Endothelial cell (in vitro differentiated cells): ENCODE measurements around the gene CUBN. TPM values are rescaled to one million over a fixed set of nuclear protein-coding genes. Genes with fewer than 3 reads are reported as not detected.

ENCODE experiments used
- DNase-seq: peaks from one replicate; pipeline ENCODE4 v3.0.0; 2021; ENCODE audit warnings: low spot score
- H3K27ac Mint-ChIP-seq: one replicate; pipeline ENCODE4 v1.8.0; 2021; ENCODE audit warnings: mixed read lengths, inconsistent platforms; ENCODE audit not compliant: unreplicated experiment
- H3K27me3 Mint-ChIP-seq: one replicate; pipeline ENCODE4 v1.8.0; 2021; ENCODE audit warnings: mild to moderate bottlenecking, moderate library complexity, mixed read lengths, inconsistent platforms; ENCODE audit not compliant: unreplicated experiment
- H3K36me3 Mint-ChIP-seq: one replicate; pipeline ENCODE4 v1.8.0; 2021; ENCODE audit warnings: mild to moderate bottlenecking, low read depth, mixed read lengths, inconsistent platforms; ENCODE audit not compliant: unreplicated experiment
- H3K4me1 Mint-ChIP-seq: one replicate; pipeline ENCODE4 v1.8.0; 2021; ENCODE audit warnings: mild to moderate bottlenecking, mixed read lengths, inconsistent platforms; ENCODE audit not compliant: unreplicated experiment
- H3K4me3 Mint-ChIP-seq: one replicate; pipeline ENCODE4 v1.8.0; 2021; ENCODE audit warnings: mild to moderate bottlenecking, mixed read lengths, inconsistent platforms; ENCODE audit not compliant: unreplicated experiment
- H3K9me3 Mint-ChIP-seq: one replicate; pipeline ENCODE4 v1.8.0; 2021; ENCODE audit warnings: mixed read lengths, inconsistent platforms; ENCODE audit not compliant: unreplicated experiment
- CTCF ChIP-seq: fragments of 200-600 bp; sonication (generic); IDR thresholded peaks from one replicate; pipeline ENCODE4 v1.5.0; 2021; ENCODE audit warnings: antibody characterized with exemption; ENCODE audit not compliant: unreplicated experiment
- total RNA-seq: library from RNA; stranded (reverse); fragmentation: NEBNext Ultra II Directional; extraction: Animal tissue kit (Norgen Biotek cat#: 25700); gene quantifications from one replicate; pipeline ENCODE4 v1.2.1, GENCODE V29; 2021; ENCODE audit not compliant: unreplicated experiment

The CUBN gene
- total RNA-seq, 1 donor from 2014 or later = 8.8 TPM

GRCh38 chr10:16901106-16901505 lies 228.5 kb downstream of the CUBN start:
- no peak for TF ChIP-seq CTCF
- Mint-ChIP-seq H3K4me1 (no peaks in the 10 kb centered on the region), H3K27me3 (no peaks in the 10 kb centered on the region), H3K27ac (no peak overlapping the region), H3K4me3 (no peak overlapping the region), H3K36me3 (no peaks in the 10 kb centered on the region), H3K9me3 (no peaks in the 10 kb centered on the region)
- DNase-seq = no peak

GRCh38 chr10:16896993-16897392 lies 232.6 kb downstream of the CUBN start:
- no peak overlapping the region for H3K27ac Mint-ChIP-seq
- no peak overlapping the region for H3K4me3 Mint-ChIP-seq
- no peak for DNase-seq
- H3K36me3 Mint-ChIP-seq = no peaks in the 10 kb centered on the region
- H3K4me1 Mint-ChIP-seq = no peaks in the 10 kb centered on the region
- no peaks in the 10 kb centered on the region for H3K9me3 Mint-ChIP-seq
- no peaks in the 10 kb centered on the region for H3K27me3 Mint-ChIP-seq
- no peak for TF ChIP-seq CTCF

GRCh38 chr10:16894821-16895220 lies 234.8 kb downstream of the CUBN start:
- no peak for DNase-seq
- no peak for TF ChIP-seq CTCF
- Mint-ChIP-seq H3K36me3 (no peaks in the 10 kb centered on the region), H3K4me1 (peaks cover 9% of the 10 kb centered on the region), H3K27me3 (peaks cover 3% of the 10 kb centered on the region), H3K27ac (no peak overlapping the region), H3K9me3 (no peaks in the 10 kb centered on the region), H3K4me3 (no peak overlapping the region)

- peaks cover 14% of the 10 kb centered on the region for H3K4me1 Mint-ChIP-seq
- no peak overlapping the region for H3K4me3 Mint-ChIP-seq
- no peak for TF ChIP-seq CTCF
- no peak for DNase-seq
- no peaks in the 10 kb centered on the region for H3K36me3 Mint-ChIP-seq
- peaks cover 3% of the 10 kb centered on the region for H3K27me3 Mint-ChIP-seq
- H3K27ac Mint-ChIP-seq = no peak overlapping the region
- H3K9me3 Mint-ChIP-seq = no peaks in the 10 kb centered on the region
Observed at GRCh38 chr10:16893664-16894063, 235.9 kb downstream of the CUBN start.

GRCh38 chr10:16891375-16892313 lies 238.0 kb downstream of the CUBN start:
- H3K4me1 Mint-ChIP-seq = peaks cover 14% of the 10 kb centered on the region
- peak overlapping the region; percentile 79 for H3K27ac Mint-ChIP-seq
- H3K27me3 Mint-ChIP-seq = peaks cover 3% of the 10 kb centered on the region
- peak; percentile 64 for DNase-seq
- peak overlapping the region; percentile 7 for H3K4me3 Mint-ChIP-seq
- peak; percentile 24 for TF ChIP-seq CTCF
- no peaks in the 10 kb centered on the region for H3K36me3 Mint-ChIP-seq
- no peaks in the 10 kb centered on the region for H3K9me3 Mint-ChIP-seq
